NK-92 treated with Interleukin-12 subunit alpha and Interleukin-12 subunit beta, amount 100 ng/mL, for 24 hours (cell line): ENCODE measurements around the gene GALNT2.

ENCODE experiments used
- DNase-seq: peaks from one replicate; lab custom pipeline; 2025; lab: John Stamatoyannopoulos, UW

Gene GALNT2

DNA sequence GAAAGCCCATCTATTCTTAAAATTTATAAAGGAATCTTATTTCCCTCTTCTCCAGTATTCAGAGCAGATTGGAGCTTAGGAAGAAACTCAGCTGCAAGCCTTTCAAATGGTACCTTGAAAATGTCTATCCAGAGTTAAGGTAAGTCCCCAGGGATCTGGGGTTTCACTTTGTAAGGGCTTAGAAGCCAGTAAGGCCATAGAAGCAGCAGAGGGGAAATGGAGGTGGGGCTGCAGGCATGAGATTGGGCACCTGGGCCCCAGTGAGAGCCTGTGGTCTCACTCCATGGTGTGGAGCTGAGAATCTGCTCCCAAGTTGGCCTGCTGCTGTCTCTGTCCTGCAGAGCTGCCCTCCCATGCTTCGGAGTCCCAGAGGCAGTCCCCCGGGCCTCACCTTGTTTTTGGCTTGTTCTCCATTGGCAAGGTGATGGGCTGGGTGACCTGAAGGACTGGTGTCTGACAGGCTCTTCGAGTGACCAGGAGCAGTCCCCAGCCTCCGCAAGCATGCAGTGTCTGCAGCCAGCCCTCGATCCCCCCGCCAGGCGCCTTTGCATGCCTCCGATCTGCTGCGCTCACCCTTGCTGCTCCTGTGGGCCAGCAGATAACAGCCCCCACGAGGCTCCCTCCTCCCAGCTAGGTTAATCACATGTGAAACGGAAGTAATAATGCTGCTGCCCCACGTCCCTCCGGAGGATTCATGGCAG, 196.0 kb downstream of the GALNT2 start:
- no peak for DNase-seq

DNA sequence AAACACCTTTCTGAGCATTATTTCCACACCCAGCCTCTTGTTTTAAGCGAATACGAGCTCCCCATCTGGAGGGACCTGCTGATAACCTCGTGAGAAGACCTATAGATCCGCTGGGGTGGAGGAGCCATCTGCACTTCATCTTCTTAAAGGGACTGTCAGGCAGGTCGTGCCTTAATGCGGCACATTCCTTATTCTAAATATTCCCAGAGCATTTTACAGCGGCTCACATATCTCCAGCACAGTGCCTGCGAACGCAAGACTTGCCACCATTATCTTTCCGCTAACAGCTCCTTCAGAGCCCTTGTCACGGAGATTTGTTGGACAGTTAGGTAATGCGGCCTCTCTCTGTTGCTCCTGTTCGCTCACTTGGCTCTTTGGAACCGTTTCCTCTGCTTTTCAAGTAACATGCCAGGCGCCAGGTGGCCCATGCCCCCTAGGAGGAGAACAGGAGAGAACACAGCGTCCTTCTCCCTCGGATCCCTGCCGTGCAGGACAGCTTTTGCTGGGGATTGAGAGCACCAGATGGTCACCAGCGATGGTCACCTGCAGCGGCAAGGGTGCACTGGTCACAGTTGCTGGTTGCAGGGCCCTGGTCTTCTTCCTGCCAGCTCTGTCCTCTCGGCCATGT, 196.6 kb downstream of the GALNT2 start:
- DNase-seq: no peak

- DNase-seq: no peak
These were observed 197.3 kb downstream of the GALNT2 start for GRCh38 chr1:230264342-230264741.

DNA sequence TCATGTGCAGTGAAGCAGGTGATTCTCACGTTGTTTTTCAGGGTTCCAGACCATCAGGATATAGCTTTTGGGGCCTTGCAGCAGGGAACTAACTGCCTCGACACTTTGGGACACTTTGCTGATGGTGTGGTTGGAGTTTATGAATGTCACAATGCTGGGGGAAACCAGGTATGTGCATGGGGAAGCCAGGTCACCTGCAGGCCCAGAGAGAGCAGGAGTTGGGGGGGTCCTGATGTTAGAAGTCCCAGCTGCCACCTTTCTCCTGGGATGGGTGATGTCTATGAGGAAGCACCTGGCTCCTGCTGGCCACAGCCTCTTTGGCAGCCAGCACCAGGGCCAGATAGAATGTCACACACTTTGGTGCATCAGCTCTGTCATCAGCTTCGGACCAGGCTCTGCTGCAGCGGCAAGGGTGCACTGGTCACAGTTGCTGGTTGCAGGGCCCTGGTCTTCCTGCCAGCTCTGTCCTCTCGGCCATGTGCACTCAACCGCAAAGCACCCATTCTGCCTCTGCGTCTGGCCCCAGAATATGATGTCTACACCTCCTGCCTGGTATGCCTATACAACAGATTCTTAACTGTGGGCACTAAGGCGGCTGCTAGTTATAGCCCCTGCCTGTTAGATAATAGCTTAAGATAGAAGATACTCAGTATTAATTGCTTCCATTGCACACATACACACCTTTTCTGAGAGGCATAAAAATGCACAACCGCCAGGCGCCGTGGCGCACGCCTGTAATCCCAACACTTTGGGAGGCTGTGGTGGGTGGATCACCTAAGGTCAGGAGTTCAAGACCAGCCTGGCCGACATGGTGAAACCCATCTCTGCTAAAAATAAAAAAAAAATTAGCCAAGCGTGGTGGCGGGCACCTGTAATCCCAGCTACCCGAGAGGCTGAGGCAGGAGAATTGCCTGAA, 198.4 kb downstream of the GALNT2 start:
- no peak for DNase-seq

DNA sequence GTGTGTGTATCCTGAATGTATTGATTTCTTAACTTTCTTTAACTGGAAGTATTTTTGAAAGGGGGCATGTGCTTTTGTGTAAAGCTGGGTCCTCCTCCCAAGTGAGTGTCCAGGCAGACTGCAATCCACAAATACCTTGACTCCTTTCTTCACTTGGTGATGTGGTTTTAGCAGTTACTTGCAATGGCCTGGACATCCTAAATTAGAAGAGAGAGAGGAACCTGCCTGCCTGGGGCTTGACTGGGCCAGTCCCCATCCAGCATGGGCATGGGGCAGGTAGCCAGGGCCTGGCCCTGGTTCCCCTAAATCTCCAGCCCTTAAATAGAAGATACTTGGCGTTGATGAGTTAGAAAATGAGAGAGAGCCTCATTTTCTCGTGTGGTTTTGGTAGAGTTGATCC, 199.4 kb downstream of the GALNT2 start:
- DNase-seq: no peak

DNA sequence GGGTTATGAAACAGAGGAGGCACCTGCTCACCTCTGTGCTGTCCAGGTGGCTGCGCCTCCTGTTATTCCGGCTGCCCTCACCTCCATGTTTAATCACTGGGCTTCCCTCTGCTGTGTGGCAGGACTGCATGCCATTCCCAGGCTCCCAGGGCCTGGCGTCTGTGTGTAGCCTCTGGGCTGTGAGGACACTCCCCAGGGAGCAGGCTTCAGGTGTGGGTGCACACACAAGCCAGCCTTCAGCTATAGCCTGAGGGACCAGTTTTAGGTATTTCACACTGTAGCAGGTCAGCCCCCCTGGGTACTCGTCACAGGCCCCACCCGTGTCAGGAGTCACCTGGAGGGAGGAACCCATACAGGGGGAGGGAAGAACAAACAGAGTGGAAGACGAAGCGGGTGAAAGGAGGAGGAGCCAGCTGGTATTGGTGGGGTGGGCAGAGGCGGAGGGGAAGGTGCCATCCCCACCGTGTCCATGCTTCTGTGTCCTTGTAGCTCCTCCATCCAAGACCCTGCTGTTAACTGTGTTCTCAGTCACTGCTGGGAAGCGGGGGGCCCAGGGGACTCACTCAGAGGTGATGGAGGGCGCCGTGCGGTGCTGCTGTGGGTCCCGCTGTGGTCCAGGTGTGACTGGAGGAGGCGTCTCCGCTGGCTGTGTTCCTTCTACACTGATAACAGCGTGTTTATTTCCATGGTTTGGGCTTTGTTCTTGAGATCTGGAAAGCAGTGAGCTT, 200.5 kb downstream of the GALNT2 start:
- DNase-seq: no peak

DNA sequence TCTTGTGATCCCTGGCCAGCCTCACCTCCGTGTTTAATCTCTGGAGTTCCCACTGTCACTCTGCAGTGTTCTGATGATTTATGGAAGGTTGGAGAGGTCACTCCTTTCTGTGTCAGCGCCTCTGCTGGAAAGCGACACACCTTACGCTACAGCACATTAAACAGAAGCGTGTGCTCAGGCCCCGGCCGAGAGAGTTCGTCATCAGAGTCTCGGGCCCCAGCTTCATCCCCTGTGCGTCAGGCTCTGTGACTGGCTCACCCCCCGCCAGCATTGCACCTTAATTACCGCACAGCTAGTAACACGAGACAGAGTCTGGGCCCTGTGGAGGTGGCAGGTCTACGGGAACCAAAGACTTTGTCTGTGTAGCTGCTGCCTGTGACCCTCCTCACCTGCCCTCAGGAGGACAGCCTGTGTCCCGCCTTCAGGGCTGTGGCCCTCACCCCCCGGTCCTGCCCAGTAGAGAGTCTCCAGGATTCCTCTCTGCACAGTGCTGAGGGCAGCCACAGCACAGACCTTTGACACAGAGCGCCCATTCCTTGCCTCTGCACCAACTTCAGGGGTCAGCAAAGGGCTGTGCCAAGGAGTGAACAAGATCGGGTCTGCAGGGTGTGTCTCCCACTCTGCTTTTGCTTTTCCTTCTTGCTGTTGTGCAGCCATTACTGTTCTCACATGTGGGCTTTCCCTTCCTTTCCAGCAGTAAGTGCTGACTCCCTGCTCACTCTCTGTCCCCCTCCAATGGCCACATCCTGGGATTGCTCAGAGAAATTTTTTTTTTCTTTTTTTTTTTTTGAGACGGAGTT, 201.5 kb downstream of the GALNT2 start:
- no peak for DNase-seq

DNA sequence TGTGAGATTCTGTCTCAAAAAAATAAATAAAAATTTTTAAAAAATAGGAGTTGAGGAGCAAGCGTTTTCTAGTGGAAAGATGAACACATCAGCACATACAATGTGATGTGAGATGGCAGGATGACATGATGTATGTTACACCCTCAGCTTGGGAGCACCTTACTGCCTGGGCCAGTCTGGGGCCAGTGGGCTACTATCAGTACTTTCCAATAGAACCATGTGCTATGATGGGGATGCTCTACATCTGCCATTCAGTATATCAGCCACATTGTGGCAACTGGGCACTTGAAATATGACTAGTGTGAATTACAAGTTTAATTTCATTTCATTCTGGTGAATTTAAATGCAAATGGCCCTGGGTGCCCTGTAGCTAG, 203.1 kb downstream of the GALNT2 start:
- DNase-seq: no peak

- DNase-seq: no peak
These were observed 203.7 kb downstream of the GALNT2 start for GRCh38 chr1:230270559-230271281.

GRCh38 chr1:230271300-230272035, 204.4 kb downstream of the GALNT2 start:
- DNase-seq: no peak

GRCh38 chr1:230272557-230272956, 205.5 kb downstream of the GALNT2 start:
- no peak for DNase-seq

- no peak for DNase-seq
These were observed 206.2 kb downstream of the GALNT2 start for GRCh38 chr1:230273141-230273710.

DNA sequence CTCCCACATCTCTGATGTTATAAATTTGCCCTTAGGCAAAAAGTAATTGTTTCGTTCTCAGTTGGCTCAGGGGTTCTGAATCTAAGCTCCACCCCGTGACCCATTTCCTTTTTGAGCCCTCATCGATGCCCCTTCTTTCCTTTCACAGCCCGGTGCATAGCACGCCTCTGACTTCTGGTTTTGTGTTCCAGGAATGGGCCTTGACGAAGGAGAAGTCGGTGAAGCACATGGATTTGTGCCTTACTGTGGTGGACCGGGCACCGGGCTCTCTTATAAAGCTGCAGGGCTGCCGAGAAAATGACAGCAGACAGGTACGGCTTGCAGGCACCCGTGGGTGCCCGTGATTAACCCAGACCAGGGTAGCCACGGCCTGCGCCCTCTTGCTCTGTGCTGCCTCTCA, 207.2 kb downstream of the GALNT2 start:
- DNase-seq: no peak

DNA sequence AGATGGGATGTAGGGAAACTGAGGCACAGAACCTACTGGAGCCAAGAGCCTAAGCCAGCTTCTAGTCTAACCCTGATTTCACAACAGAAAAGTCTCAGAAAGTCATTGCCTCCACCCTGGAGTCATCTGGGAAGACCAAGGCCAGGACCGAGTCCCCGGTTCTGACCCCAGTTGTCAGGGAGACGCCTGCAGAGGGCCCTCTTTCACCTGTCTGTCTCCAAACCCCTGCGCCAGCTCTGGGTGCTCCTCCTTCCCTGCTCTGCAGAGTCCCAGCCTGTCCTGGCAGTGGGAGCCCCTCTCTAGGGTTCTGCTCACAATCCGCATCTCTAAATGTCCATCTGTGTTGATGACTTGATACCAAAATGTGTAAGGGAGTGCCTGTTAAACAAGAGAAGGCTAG, 209.4 kb downstream of the GALNT2 start:
- no peak for DNase-seq

- DNase-seq: no peak
These were observed 210.4 kb downstream of the GALNT2 start for GRCh38 chr1:230277201-230278025.

GRCh38 chr1:230278376-230278775, 211.3 kb downstream of the GALNT2 start:
- no peak for DNase-seq

GRCh38 chr1:230278871-230279582, 212.0 kb downstream of the GALNT2 start:
- DNase-seq: no peak

DNA sequence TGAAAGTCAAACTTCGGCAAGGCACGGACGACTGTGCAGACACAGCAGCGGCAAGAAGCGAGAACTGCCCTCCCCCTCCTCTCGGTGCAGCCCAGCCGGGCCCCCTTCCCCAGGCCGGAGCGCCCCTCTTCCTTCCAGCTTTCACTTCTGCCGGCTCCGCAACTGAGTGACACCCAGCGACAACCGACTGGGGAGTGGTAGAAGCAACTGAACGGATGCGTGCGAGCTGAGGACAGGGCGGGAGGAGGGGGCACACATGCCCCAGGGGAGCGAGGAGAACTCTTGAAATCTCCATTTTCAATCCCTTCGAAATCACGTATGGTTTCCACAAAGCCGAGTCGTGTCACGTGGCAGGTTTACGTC, 212.5 kb downstream of the GALNT2 start:
- DNase-seq: no peak
